ENCODE data around the gene NOTCH3.

The NOTCH3 gene

DNA sequence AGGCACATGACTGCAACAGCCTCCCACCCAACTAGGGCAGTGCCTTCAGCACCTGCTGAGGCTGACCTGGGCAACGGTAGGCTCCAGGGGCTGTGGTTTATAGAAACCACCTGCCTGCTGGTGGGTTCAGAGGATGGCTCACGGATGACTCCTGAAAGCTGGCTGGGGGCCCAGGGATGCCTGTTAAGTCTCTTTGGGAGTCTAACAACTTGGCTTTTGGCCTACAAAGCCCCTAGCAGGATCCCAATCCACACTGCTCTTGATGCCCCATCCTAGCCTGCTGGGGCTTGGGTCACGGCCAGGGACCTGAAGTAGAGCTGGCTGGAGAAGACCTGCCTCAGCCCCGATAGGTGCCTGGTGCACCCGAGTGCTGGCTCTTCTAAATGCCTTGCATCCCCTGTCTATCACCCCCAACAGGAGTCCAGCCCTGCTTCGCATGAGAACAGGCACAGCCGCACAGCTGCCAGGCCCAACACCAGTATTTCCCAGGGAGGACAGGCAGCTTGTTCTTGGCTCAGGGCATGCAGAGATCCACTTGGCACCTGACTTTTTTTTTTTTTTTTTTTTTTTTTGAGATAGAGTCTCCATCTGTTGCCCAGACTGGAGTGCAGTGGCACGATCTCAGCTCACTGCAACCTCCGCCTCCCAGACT is 40.6 kb upstream of the NOTCH3 start:
- H3K9me3 Mint-ChIP-seq: no peaks in the 10 kb centered on the region
- no peak for ATAC-seq

DNA sequence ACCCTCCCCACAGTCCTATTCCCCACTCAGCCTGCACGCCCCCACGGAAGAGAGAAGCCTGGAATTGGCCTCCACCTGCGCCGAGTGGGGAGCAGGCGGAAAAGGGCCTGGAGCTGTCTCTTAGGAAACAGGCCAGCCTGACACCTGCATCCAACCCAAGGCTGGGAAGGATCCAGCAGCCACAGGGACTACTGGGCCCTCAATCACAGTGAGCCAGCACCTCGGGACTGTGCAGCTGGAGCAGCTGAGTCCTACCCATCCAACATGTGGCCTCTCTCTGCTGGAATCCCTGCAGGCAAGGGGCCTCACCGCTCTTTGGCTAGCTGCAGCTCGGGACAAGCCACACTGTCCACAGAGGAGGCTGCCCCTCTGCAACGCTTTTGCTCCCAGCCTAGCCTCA is 39.7 kb upstream of the NOTCH3 start:
- Mint-ChIP-seq H3K36me3 (ENCODE audit: low read depth) (peaks cover 41% of the 10 kb centered on the region), H3K9me3 (no peaks in the 10 kb centered on the region), H3K4me1 (no peaks in the 10 kb centered on the region), H3K27ac (no peak overlapping the region), H3K4me3 (no peak overlapping the region), H3K27me3 (no peaks in the 10 kb centered on the region)
- ATAC-seq: no peak
- no peak for DNase-seq

More for the DNA sequence above, 40.6 kb upstream of the NOTCH3 start:
- peaks cover 39% of the 10 kb centered on the region for H3K36me3 Mint-ChIP-seq (ENCODE audit: low read depth)
- no peaks in the 10 kb centered on the region for H3K4me1 Mint-ChIP-seq
- no peak overlapping the region for H3K4me3 Mint-ChIP-seq
- H3K27me3 Mint-ChIP-seq: no peaks in the 10 kb centered on the region
- no peak overlapping the region for H3K27ac Mint-ChIP-seq
- no peak for DNase-seq

DNA sequence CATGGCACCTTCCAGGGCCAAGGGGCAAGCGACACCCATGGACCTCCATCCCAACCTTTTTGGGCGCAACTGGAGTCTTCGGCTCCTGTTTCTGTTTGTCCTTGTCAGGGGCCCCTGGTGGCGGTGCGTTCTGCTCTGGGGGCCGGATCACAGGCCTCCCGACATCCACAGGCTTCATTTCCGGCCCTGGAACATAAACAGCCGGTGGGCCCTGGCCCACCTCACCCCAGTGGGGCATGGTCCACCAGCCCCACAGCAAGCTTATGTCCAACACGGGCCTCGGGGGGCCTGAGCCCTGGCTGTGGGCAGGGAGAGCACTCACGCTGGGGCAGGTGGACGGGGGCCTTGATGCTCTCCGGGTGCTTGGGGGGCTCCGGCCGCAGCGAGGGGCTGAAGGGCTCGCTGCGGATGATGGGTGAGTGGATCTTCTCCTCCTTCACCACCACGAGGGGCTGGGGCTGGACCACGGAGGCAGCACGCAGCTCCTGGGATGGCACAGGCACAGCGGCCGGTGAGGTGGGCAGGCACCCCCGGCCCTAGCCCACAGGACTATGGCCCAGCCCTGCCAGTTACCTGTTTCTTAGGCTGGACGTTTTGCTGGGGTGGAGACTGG is 38.6 kb upstream of the NOTCH3 start:
- Mint-ChIP-seq H3K4me3 (no peak overlapping the region), H3K27ac (no peak overlapping the region), H3K27me3 (no peaks in the 10 kb centered on the region), H3K36me3 (ENCODE audit: low read depth) (peaks cover 38% of the 10 kb centered on the region), H3K4me1 (peaks cover 3% of the 10 kb centered on the region), H3K9me3 (no peaks in the 10 kb centered on the region)
- ATAC-seq (no peak), DNase-seq (no peak)

DNA sequence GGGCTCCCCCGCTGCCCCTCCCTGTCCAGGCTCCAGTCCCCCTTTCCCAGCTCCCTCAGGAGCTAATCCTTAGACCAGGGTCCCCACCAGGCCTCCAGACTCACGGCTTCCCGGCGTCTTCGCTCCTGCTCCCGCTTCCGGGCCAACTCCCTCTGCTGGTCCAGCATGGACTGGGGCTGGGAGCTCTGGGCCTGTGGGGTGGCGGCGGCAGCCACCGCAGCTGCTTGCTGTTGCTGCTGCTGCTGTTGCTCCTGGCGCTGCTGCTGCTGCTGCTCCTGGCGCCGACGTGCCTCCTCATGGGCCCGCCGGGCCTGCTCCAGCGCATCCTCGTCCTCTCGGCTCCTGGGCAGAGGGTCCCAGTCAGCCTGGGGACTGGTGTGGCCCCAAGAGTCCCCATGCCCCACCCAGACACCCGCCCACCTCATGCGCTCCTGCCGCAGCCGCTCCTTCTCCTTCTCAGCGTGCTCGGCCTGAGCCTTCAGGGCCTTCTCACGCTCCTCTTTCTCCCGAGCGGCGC is 37.9 kb upstream of the NOTCH3 start:
- Mint-ChIP-seq H3K36me3 (ENCODE audit: low read depth) (peaks cover 34% of the 10 kb centered on the region), H3K27me3 (peaks cover 4% of the 10 kb centered on the region), H3K27ac (no peak overlapping the region), H3K4me1 (peaks cover 7% of the 10 kb centered on the region), H3K9me3 (no peaks in the 10 kb centered on the region), H3K4me3 (no peak overlapping the region)
- DNase-seq (no peak), ATAC-seq (no peak)

DNA sequence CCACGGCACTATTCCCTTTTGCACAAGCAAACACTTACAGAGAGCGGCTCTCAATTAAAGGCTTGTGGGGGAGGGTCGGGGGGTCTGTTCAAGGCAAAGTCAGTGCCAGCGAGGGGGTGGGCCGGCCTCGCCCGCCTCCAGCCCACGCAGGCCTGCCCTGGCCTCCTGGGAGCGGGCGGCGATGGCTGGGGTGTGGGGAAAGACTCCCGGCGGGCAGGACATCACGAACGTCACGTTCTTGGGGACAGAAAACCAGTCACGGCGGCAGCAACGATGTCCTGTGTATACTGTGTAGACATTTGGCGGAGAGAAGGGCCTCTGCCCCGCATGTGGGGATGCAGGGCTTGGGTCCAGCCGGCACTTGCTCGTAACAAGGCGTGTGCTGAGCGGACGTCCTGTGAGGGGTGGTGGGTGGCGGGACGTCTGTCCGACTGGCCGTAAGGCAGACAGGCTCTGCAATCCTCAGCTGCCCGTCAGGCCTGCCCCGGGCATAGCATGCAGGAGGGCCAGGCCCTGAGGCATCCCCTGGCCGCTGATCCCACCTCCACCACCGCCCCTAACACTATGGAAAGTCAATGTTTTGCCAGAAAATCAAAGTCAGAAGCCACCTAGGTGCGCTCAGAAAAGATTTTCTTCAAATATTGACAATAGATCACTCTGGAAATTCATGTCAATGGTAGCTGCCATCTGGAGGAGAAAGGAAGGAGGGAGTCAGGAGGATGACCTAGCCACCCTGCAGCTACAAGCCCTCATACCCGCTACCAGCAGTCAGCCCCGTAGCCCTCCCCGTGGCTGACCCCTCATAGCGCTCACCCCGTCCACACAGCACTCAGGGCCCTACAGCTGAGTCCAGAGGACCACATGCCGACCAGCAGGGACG is 37.2 kb upstream of the NOTCH3 start:
- Mint-ChIP-seq H3K4me3 (no peak overlapping the region), H3K4me1 (peaks cover 9% of the 10 kb centered on the region), H3K9me3 (no peaks in the 10 kb centered on the region), H3K27ac (no peak overlapping the region), H3K36me3 (ENCODE audit: low read depth) (peaks cover 31% of the 10 kb centered on the region), H3K27me3 (peaks cover 4% of the 10 kb centered on the region)
- no peak for ATAC-seq
- DNase-seq: no peak

DNA sequence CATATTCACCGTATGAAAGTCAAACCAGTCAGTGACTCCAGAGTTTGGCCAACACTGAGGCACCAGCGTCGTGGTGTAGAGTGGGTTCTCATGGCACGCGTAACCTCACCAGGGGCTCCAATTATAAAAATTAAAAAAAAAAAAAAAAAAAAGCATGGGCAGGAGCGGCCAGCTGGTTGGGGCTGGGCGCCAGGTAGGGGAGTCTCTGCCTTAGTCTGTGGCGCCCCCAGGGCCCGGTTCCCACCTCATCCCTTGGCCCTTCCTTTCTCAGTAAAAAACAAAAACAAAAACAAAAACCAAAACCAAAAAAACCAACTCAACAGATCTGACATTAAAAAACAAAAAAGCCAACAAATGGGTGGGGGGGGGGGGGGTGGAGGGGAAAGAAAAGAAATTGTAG is 36.1 kb upstream of the NOTCH3 start:
- Mint-ChIP-seq H3K9me3 (no peaks in the 10 kb centered on the region), H3K4me3 (no peak overlapping the region), H3K4me1 (peaks cover 14% of the 10 kb centered on the region), H3K27me3 (peaks cover 10% of the 10 kb centered on the region), H3K36me3 (ENCODE audit: low read depth) (peaks cover 31% of the 10 kb centered on the region), H3K27ac (no peak overlapping the region)
- DNase-seq (no peak), ATAC-seq (no peak)

DNA sequence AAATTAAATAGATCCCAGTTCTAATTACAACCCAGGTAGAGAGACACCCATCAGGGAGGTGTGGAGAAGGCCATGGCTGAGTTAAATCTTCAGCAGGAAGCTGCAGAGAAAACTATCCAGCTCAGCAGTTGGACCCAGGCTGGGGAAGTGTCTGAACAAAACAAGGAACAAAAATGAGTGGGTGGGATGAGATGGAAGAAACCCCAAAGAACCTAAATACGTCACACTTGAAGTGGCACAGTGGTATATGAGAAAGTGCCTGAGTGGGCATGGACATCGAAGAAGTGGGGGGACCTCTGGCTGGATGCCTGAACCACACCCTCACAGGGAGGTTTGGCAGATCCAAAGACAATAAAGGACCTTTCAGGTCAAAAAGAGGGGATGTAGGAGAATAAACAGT is 35.0 kb upstream of the NOTCH3 start:
- Mint-ChIP-seq H3K27me3 (peaks cover 17% of the 10 kb centered on the region), H3K4me1 (peaks cover 14% of the 10 kb centered on the region), H3K4me3 (no peak overlapping the region), H3K27ac (peak overlapping the region; percentile 33), H3K9me3 (no peaks in the 10 kb centered on the region), H3K36me3 (ENCODE audit: low read depth) (peaks cover 26% of the 10 kb centered on the region)
- DNase-seq (no peak), ATAC-seq (no peak)

DNA sequence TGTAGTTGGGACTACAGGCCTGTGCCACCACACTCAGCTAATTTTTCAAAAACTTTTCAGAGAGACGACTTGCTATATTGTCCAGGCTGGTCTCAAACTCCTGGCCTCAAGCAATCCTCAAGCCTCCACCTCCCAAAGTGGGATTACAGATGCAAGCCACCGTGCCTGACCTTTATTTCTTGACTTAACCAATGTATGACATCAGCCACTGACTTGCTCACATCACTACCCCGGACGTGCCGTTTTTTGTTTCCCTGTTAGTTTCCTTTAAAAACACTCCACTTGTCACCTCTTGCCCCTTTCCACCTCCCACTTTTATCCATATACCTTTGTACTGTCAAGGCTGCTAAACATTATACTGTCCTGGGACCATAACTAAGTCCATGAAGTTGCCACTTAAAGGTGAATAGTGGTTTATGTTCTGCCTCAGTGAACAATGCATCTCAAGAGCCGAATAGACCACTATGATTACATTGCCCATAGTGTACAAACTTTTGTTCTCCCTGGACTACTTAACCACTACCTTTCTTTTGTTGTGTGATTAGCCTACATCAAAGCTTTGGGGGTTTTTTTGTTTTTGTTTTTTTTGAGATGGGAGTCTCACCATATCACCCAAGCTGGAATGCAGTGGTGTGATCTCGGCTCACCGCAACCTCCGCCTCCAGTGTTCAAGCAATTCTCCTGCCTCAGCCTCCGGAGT is 33.8 kb upstream of the NOTCH3 start:
- DNase-seq (no peak), ATAC-seq (no peak)
- Mint-ChIP-seq H3K4me1 (peaks cover 14% of the 10 kb centered on the region), H3K9me3 (no peaks in the 10 kb centered on the region), H3K27ac (no peak overlapping the region), H3K4me3 (no peak overlapping the region), H3K36me3 (ENCODE audit: low read depth) (peaks cover 20% of the 10 kb centered on the region), H3K27me3 (peaks cover 21% of the 10 kb centered on the region)

DNA sequence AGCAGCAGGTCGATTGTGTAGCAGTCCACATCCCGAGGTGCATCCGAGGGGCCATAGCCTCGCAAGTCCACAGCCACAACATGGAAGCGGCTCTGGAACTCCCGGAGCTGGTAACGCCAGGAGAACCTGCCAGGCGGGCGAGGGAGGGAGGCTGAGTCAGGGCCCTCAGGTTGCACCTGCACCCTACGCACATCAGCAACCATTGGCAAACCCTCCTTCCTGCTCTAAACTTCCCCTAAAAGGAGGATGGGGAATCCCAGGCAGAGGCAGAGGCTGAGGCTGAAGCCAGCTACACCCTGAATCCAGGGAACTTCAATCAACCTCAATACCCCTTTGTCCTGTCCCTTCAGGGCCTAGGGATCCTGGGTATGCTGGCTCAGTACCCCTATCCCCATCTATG is 30.5 kb upstream of the NOTCH3 start:
- ATAC-seq: no peak
- no peak overlapping the region for H3K4me3 Mint-ChIP-seq
- peaks cover 10% of the 10 kb centered on the region for H3K36me3 Mint-ChIP-seq (ENCODE audit: low read depth)
- H3K27ac Mint-ChIP-seq: no peak overlapping the region
- peaks cover 21% of the 10 kb centered on the region for H3K27me3 Mint-ChIP-seq
- no peaks in the 10 kb centered on the region for H3K9me3 Mint-ChIP-seq
- H3K4me1 Mint-ChIP-seq: peaks cover 14% of the 10 kb centered on the region
- DNase-seq: no peak

DNA sequence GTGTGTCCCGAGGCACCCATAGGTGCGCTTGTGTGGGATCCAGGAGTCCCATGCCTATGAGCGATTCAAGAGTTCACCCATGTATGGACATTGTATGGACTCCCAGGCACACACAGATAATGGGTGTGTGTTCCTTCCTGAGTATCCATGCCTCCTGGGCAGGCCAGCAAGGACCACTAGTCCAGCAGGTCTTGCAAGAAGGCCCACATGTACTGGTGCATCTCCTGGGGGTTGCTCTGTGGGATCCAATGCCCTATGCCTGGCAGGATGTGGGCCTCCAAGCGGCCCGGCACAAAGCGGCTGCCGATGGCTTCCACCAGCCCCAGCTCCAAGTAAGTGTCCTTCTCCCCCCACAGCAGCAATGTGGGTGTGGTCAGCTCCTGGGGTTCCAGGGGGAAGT is 26.5 kb upstream of the NOTCH3 start:
- Mint-ChIP-seq H3K4me3 (no peak overlapping the region), H3K9me3 (no peaks in the 10 kb centered on the region), H3K36me3 (ENCODE audit: low read depth) (no peaks in the 10 kb centered on the region), H3K4me1 (peaks cover 19% of the 10 kb centered on the region), H3K27me3 (peaks cover 37% of the 10 kb centered on the region), H3K27ac (no peak overlapping the region)
- DNase-seq (no peak), ATAC-seq (no peak)

DNA sequence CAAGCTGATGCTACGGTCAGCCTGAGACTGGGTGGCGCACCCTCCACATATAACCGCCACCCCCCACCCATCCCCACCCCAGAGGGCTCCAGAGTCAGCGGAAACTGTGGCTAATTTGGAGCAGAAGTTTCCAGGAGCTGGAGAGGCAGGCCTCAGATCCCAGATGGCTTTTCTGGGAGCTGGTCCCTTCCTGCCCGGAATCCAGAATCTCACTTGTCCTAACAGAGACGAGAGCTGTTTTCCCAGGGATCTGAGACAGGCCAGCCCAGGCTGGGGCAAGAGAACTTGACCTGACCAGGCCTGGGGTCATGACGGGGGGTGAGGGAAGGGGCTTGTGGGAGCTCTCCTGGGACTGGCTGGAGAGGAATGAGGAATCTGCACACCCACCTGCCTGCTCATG is 25.0 kb upstream of the NOTCH3 start:
- no peak for DNase-seq
- H3K27ac Mint-ChIP-seq: no peak overlapping the region
- H3K4me3 Mint-ChIP-seq: no peak overlapping the region

DNA sequence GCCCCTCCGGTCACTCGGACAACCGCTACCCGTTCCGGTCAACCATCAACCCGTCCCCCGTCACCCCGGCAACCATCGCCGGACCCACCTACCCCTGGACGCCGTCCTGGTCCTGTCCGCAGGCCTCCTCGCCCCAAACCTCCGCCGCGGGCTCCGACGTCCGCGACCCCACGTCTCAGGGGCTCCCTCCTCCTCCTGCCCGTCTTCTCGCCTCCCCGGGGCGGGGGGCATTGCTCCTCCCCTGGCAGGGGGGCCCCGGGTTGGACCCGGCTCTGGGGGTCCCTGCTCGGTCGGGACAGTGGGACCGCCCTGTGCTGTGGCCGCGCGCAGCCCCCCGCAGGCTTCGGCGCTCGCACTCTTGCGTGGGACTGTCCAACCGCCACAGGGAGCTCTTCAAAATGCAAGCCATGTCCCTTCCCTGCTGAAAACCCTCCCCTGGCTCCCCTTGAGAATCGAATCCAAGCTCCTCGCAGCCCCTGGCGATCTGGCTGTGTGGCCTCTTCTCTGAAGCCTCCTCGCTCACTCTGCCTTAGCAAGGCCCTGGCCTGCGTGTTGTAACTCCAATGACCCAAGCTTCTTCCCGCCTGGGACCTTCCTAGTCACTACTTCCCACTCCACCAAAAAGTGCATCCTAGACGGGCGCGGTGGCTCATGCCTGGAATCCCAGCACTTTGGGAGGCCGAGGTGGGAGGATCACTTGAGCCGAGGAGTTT is 23.0 kb upstream of the NOTCH3 start:
- H3K27ac Mint-ChIP-seq: no peak overlapping the region

More for the DNA sequence above, 25.0 kb upstream of the NOTCH3 start:
- ATAC-seq: no peak
- H3K36me3 Mint-ChIP-seq (ENCODE audit: low read depth): no peaks in the 10 kb centered on the region
- H3K4me1 Mint-ChIP-seq: peaks cover 18% of the 10 kb centered on the region
- peaks cover 30% of the 10 kb centered on the region for H3K27me3 Mint-ChIP-seq
- H3K9me3 Mint-ChIP-seq: no peaks in the 10 kb centered on the region

DNA sequence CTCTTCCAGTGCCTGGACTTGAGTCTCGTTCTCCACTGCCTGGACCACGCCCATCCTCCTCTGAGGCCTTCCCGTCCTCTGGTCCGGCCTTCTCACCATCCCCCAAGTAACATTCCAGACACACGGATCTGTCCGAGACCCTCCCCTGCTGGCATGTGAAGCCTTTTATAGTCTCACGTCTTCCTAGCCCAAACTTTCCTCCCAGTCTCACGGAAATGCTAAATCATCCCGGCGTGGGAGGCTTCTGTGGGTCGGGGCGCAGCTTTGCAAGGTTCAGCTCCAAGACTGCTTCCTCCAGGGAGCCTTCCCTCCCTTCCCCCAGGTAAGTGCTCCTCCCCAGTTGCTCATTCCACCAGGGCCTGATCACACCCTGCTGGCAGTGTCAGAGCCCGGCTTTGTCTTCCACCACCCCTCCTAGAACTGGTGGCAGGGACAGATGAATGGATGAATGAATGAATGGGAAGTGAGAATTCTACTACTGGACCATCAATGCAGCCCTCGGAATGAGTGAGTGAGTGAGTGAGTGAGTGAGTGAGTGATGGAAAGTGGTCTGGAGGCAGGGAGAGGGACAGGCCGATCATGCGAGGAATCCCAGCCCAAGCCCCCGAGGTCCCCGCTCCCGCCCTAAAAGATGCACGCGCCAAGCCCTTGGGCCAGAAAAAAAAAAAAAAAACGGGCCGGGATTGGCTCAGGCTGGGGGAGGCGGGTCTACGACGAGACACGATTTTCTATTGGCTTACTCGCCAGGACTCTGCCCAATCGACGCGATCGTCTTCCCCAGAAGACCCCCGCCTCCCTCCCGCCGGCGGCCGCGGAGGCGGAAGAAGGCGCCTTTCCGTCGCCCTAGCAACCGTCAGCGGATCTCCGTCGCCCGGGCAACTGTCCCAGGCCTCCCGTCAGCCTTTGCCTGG is 22.2 kb upstream of the NOTCH3 start:
- Mint-ChIP-seq H3K27ac (no peak overlapping the region), H3K4me1 (peaks cover 18% of the 10 kb centered on the region), H3K4me3 (peak overlapping the region; percentile 76), H3K27me3 (peaks cover 28% of the 10 kb centered on the region), H3K36me3 (ENCODE audit: low read depth) (no peaks in the 10 kb centered on the region), H3K9me3 (no peaks in the 10 kb centered on the region)
- DNase-seq: peak; percentile 80
- ATAC-seq: peak; percentile 95

More for the DNA sequence above, 23.0 kb upstream of the NOTCH3 start:
- Mint-ChIP-seq H3K4me1 (peaks cover 18% of the 10 kb centered on the region), H3K4me3 (peak overlapping the region; percentile 76), H3K9me3 (no peaks in the 10 kb centered on the region), H3K36me3 (ENCODE audit: low read depth) (no peaks in the 10 kb centered on the region), H3K27me3 (peaks cover 28% of the 10 kb centered on the region)
- ATAC-seq (no peak), DNase-seq (no peak)

All from activated naive CD8-positive, alpha-beta T cell treated with anti-CD3 and anti-CD28 coated beads, Interleukin-2, amount 50 U/mL, for 24 hours (primary cell).